ENCODE measurements around the gene TMOD1. TPM values are rescaled to one million over a fixed set of nuclear protein-coding genes. Genes with fewer than 3 reads are reported as not detected.
"Not testable (repeated sequence)": the region's sequence is repeated elsewhere in the genome, so short reads cannot be mapped to it uniquely, and the experiment has no call there.

Gene TMOD1
- 3.0 and 3.3 TPM in 2 replicates for total RNA-seq (2014; rRNA removed; shearing (Covaris generic))
- 5.1 and 5.4 TPM in 2 replicates for polyA plus RNA-seq (2015; cell fraction: cytosol; rRNA removed)
- polyA plus RNA-seq (2015; cell fraction: nucleus; rRNA removed): 1.2 and 3.0 TPM in 2 replicates

- in situ Hi-C loops (cut with HindIII; ENCODE audit: low pct_unique_long_range_greater_than_20kb, low sequenced_read_pairs): no loop called here
- peak; percentile 59 for DNase-seq (ENCODE audit: low read depth, low spot score)
Observed at GRCh38 chr9:97501177-97501971, at the start of gene TMOD1. TSS of gene TMOD1 (plus strand) at chr9:97501666. CDS start at chr9:97524189, 22,523 bp downstream.

- in situ Hi-C loops (cut with HindIII; ENCODE audit: low pct_unique_long_range_greater_than_20kb, low sequenced_read_pairs): loop anchor here (25.0 kb wide), 1 partner anchor 184 kb away; the partner anchor contains the start of genes NCBP1 and TSTD2
- DNase-seq (ENCODE audit: low read depth, low spot score): not testable (repeated sequence)
Observed at GRCh38 chr9:97453573-97453972, 47.9 kb upstream of the TMOD1 start.

GRCh38 chr9:97456841-97457240 is 44.6 kb upstream of the TMOD1 start:
- in situ Hi-C loops (cut with HindIII; ENCODE audit: low pct_unique_long_range_greater_than_20kb, low sequenced_read_pairs): loop anchor here (25.0 kb wide), 1 partner anchor 180 kb away; the partner anchor contains the start of genes NCBP1 and TSTD2
- not testable (repeated sequence) for DNase-seq (ENCODE audit: low read depth, low spot score)

- no peak for DNase-seq (ENCODE audit: low read depth, low spot score)
- in situ Hi-C loops (cut with HindIII; ENCODE audit: low pct_unique_long_range_greater_than_20kb, low sequenced_read_pairs): loop anchor here (25.0 kb wide), 1 partner anchor 178 kb away; the partner anchor contains the start of genes NCBP1 and TSTD2
Observed at GRCh38 chr9:97459326-97459725, 42.1 kb upstream of the TMOD1 start.

GRCh38 chr9:97462159-97462558 is 39.3 kb upstream of the TMOD1 start:
- DNase-seq (ENCODE audit: low read depth, low spot score): no peak
- in situ Hi-C loops (cut with HindIII; ENCODE audit: low pct_unique_long_range_greater_than_20kb, low sequenced_read_pairs): loop anchor here (25.0 kb wide), 1 partner anchor 175 kb away; the partner anchor contains the start of genes NCBP1 and TSTD2

GRCh38 chr9:97462914-97463313 is 38.6 kb upstream of the TMOD1 start:
- in situ Hi-C loops (cut with HindIII; ENCODE audit: low pct_unique_long_range_greater_than_20kb, low sequenced_read_pairs): loop anchor here (25.0 kb wide), 1 partner anchor 174 kb away; the partner anchor contains the start of genes NCBP1 and TSTD2

GRCh38 chr9:97468658-97469448 is 32.6 kb upstream of the TMOD1 start:
- in situ Hi-C loops (cut with HindIII; ENCODE audit: low pct_unique_long_range_greater_than_20kb, low sequenced_read_pairs): loop anchor here (25.0 kb wide), 1 partner anchor 168 kb away; the partner anchor contains the start of genes NCBP1 and TSTD2
- DNase-seq (ENCODE audit: low read depth, low spot score): peak; percentile 84

More at GRCh38 chr9:97462914-97463313, 38.6 kb upstream of the TMOD1 start:
- DNase-seq (ENCODE audit: low read depth, low spot score): no peak

- peak; percentile 27 for DNase-seq (ENCODE audit: low read depth, low spot score)
- in situ Hi-C loops (cut with HindIII; ENCODE audit: low pct_unique_long_range_greater_than_20kb, low sequenced_read_pairs): loop anchor here (25.0 kb wide), 1 partner anchor 167 kb away; the partner anchor contains the start of genes NCBP1 and TSTD2
Observed at GRCh38 chr9:97470076-97470475, 31.4 kb upstream of the TMOD1 start.

GRCh38 chr9:97473717-97474116 is 27.7 kb upstream of the TMOD1 start:
- in situ Hi-C loops (cut with HindIII; ENCODE audit: low pct_unique_long_range_greater_than_20kb, low sequenced_read_pairs): loop anchor here (25.0 kb wide), 1 partner anchor 164 kb away; the partner anchor contains the start of genes NCBP1 and TSTD2
- DNase-seq (ENCODE audit: low read depth, low spot score): no peak

- in situ Hi-C loops (cut with HindIII; ENCODE audit: low pct_unique_long_range_greater_than_20kb, low sequenced_read_pairs): loop anchor here (25.0 kb wide), 1 partner anchor 163 kb away; the partner anchor contains the start of genes NCBP1 and TSTD2
- no peak for DNase-seq (ENCODE audit: low read depth, low spot score)
Observed at GRCh38 chr9:97474372-97474925, 27.0 kb upstream of the TMOD1 start.

- no peak for DNase-seq (ENCODE audit: low read depth, low spot score)
Observed at GRCh38 chr9:97475059-97475458, 26.4 kb upstream of the TMOD1 start.

GRCh38 chr9:97478301-97478981 is 23.0 kb upstream of the TMOD1 start:
- no peak for DNase-seq (ENCODE audit: low read depth, low spot score)
- in situ Hi-C loops (cut with HindIII; ENCODE audit: low pct_unique_long_range_greater_than_20kb, low sequenced_read_pairs): no loop called here

More at GRCh38 chr9:97475059-97475458, 26.4 kb upstream of the TMOD1 start:
- in situ Hi-C loops (cut with HindIII; ENCODE audit: low pct_unique_long_range_greater_than_20kb, low sequenced_read_pairs): no loop called here

- no peak for DNase-seq (ENCODE audit: low read depth, low spot score)
- in situ Hi-C loops (cut with HindIII; ENCODE audit: low pct_unique_long_range_greater_than_20kb, low sequenced_read_pairs): no loop called here
Observed at GRCh38 chr9:97479496-97480159, 21.8 kb upstream of the TMOD1 start.

GRCh38 chr9:97480174-97480573 is 21.3 kb upstream of the TMOD1 start:
- in situ Hi-C loops (cut with HindIII; ENCODE audit: low pct_unique_long_range_greater_than_20kb, low sequenced_read_pairs): no loop called here
- no peak for DNase-seq (ENCODE audit: low read depth, low spot score)

- in situ Hi-C loops (cut with HindIII; ENCODE audit: low pct_unique_long_range_greater_than_20kb, low sequenced_read_pairs): no loop called here
- no peak for DNase-seq (ENCODE audit: low read depth, low spot score)
Observed at GRCh38 chr9:97480749-97481148, 20.7 kb upstream of the TMOD1 start.

GRCh38 chr9:97484134-97484533 is 17.3 kb upstream of the TMOD1 start:
- in situ Hi-C loops (cut with HindIII; ENCODE audit: low pct_unique_long_range_greater_than_20kb, low sequenced_read_pairs): no loop called here
- DNase-seq (ENCODE audit: low read depth, low spot score): peak; percentile 97
